Measurements from ENCODE around the gene SIGLEC12.

GRCh38 chr19:51549533-51550324 is 48.1 kb upstream of the SIGLEC12 start:
- TF ChIP-seq CTCF (conservative IDR thresholded peaks at IDR 0.05 in 1 of 2, IDR thresholded peaks at IDR 0.05 in 1 of 2; ENCODE audit: extremely low read depth in 1 of 2, insufficient read depth in 1 of 2, low read depth in 1 of 2, low read length in 2 of 2) (no peak), EZH2 (IDR thresholded peaks at IDR 0.05; ENCODE audit: borderline replicate concordance, low read length) (no peak)

Measured in mammary epithelial cell (primary cell).